SK-N-SH (cell line): ENCODE results near the gene ENTPD8. TPM values are rescaled to one million over a fixed set of nuclear protein-coding genes. Genes with fewer than 3 reads are reported as not detected.
A peak's percentile ranks its signal among the peaks of the same experiment; 100 is the strongest.

Source experiments
- CTCF ChIA-PET: fragments of 300-600, 350-600 bp; formaldehyde crosslinking; extraction: SDS; loops from one replicate; lab custom pipeline; 2021; lab: Yijun Ruan, JAX
- POLR2A ChIA-PET: fragments of 350-600 bp; sonication (Branson Sonifier 250); formaldehyde crosslinking; extraction: SDS; loops from one replicate; lab custom pipeline; 2020; ENCODE audit warnings: antibody characterized with exemption, inconsistent platforms; lab: Yijun Ruan, JAX
- DNase-seq: peaks from one replicate; pipeline ENCODE4 v3.0.0; 2012
- H2AFZ ChIP-seq: fragments of 200-600 bp; sonication (generic); 2 replicates; pipeline ENCODE4 v1.8.1; 2016; ENCODE audit warnings: antibody characterized with exemption, mild to moderate bottlenecking, low read depth
- H3F3A ChIP-seq: fragments of 200-600 bp; sonication (generic); replicated peaks from 2 replicates; pipeline ENCODE3; 2016; ENCODE audit warnings: antibody characterized with exemption, mild to moderate bottlenecking; ENCODE audit not compliant: insufficient read depth
- H3K27ac ChIP-seq, 2 experiments: fragments of 200-500 bp in 1 of 2; fragments of 200-600 bp in 1 of 2; sonication (Bioruptor generic) in 1 of 2; sonication (generic), shearing (Covaris generic) in 1 of 2; 2 replicates each; pipeline versions ENCODE4 v1.5.1 to v1.6.1; 2014 to 2016; ENCODE audit warnings: low read depth in 2 of 2, inconsistent platforms in 1 of 2, low read length in 1 of 2, mild to moderate bottlenecking in 1 of 2, mixed read lengths in 1 of 2
- H3K27me3 ChIP-seq: fragments of 200-600 bp; sonication (generic), shearing (Covaris generic); 2 replicates; pipeline ENCODE4 v1.6.1; 2016; ENCODE audit warnings: mixed run types; ENCODE audit not compliant: insufficient read depth
- H3K36me3 ChIP-seq, 2 experiments: fragments of 200-500 bp in 1 of 2; fragments of 200-600 bp in 1 of 2; sonication (Bioruptor generic) in 1 of 2; sonication (generic) in 1 of 2; replicated peaks in 1 of 2; 2 replicates each; pipeline versions ENCODE3 to v1.5.1; 2014 to 2016; ENCODE audit warnings: low read length in 1 of 2, mild to moderate bottlenecking in 1 of 2; ENCODE audit not compliant: insufficient read depth in 2 of 2, control insufficient read depth in 1 of 2
- H3K4me1 ChIP-seq, 2 experiments: fragments of 200-500 bp in 1 of 2; fragments of 200-600 bp in 1 of 2; sonication (Bioruptor generic) in 1 of 2; sonication (generic), shearing (Covaris generic) in 1 of 2; 2 replicates each; pipeline versions ENCODE4 v1.5.1 to v1.6.1; 2014 to 2016; ENCODE audit warnings: low read depth in 1 of 2, low read length in 1 of 2, mixed run types in 1 of 2; ENCODE audit not compliant: insufficient read depth in 2 of 2, control insufficient read depth in 1 of 2
- H3K4me2 ChIP-seq: fragments of 200-600 bp; sonication (generic), shearing (Covaris generic); 2 replicates; pipeline ENCODE4 v1.6.1; 2017; ENCODE audit warnings: mixed run types
- H3K4me3 ChIP-seq, 2 experiments: fragments of 200-500 bp in 1 of 2; fragments of 200-600 bp in 1 of 2; sonication (Bioruptor generic) in 1 of 2; sonication (generic), shearing (Covaris generic) in 1 of 2; 2 replicates each; pipeline versions ENCODE4 v1.5.1 to v1.8.1; 2014 to 2016; ENCODE audit warnings: low read depth in 2 of 2, inconsistent platforms in 1 of 2, low read length in 1 of 2, mild to moderate bottlenecking in 1 of 2, mixed read lengths in 1 of 2, moderate library complexity in 1 of 2
- H3K79me2 ChIP-seq: fragments of 200-600 bp; sonication (generic); 2 replicates; pipeline ENCODE4 v1.8.1; 2017; ENCODE audit warnings: mild to moderate bottlenecking; ENCODE audit not compliant: insufficient read depth
- H3K9ac ChIP-seq: fragments of 200-600 bp; sonication (generic); 2 replicates; pipeline ENCODE4 v1.6.1; 2017; ENCODE audit warnings: mixed run types
- H3K9me2 ChIP-seq: fragments of 200-600 bp; sonication (generic); 2 replicates; pipeline ENCODE4 v1.6.1; 2017; ENCODE audit warnings: mixed run types
- H3K9me3 ChIP-seq: fragments of 200-600 bp; sonication (generic); 2 replicates; pipeline ENCODE4 v1.6.1; 2017; ENCODE audit warnings: mixed run types, mild to moderate bottlenecking, moderate library complexity
- H4K20me1 ChIP-seq: fragments of 200-600 bp; sonication (generic); 2 replicates; pipeline ENCODE4 v1.6.1; 2017; ENCODE audit warnings: mild to moderate bottlenecking, mixed run types; ENCODE audit not compliant: insufficient read depth
- IRF3 ChIP-seq: fragments of 150-350 bp; IDR thresholded peaks from 2 replicates; pipeline ENCODE4 v1.6.1; 2016; ENCODE audit warnings: mild to moderate bottlenecking, low read depth, low read length
- MAX ChIP-seq: IDR thresholded peaks from 2 replicates; pipeline ENCODE4 v1.4.0; 2012; ENCODE audit warnings: low read depth
- MEF2A ChIP-seq: IDR thresholded peaks from 2 replicates; pipeline ENCODE4 v1.4.0; 2012; ENCODE audit warnings: low read depth, borderline replicate concordance
- NRF1 ChIP-seq: IDR thresholded peaks from 2 replicates; pipeline ENCODE4 v1.6.1; 2012; ENCODE audit warnings: low read depth, mild to moderate bottlenecking, low read length
- POLR2AphosphoS5 ChIP-seq: IDR thresholded peaks from 2 replicates; pipeline ENCODE4 v1.6.1; 2012; ENCODE audit warnings: low read depth, low read length
- RAD21 ChIP-seq: IDR thresholded peaks from 2 replicates; pipeline ENCODE4 v1.6.1; 2012; ENCODE audit warnings: mild to moderate bottlenecking, low read length
- RXRA ChIP-seq: IDR thresholded peaks from 2 replicates; pipeline ENCODE4 v1.4.0; 2012; ENCODE audit warnings: low read depth, mild to moderate bottlenecking, borderline replicate concordance
- TCF12 ChIP-seq: IDR thresholded peaks from 2 replicates; pipeline ENCODE4 v1.4.0; 2012
- TEAD4 ChIP-seq: IDR thresholded peaks from 2 replicates; pipeline ENCODE4 v1.4.0; 2012; ENCODE audit warnings: mild to moderate bottlenecking, borderline replicate concordance; ENCODE audit not compliant: insufficient read depth
- USF2 ChIP-seq: fragments of 150-350 bp; IDR thresholded peaks from 2 replicates; pipeline ENCODE4 v1.6.1; 2017; ENCODE audit warnings: antibody characterized with exemption, low read length, low read depth, borderline replicate concordance
- YY1 ChIP-seq: IDR thresholded peaks from 2 replicates; pipeline ENCODE4 v1.4.0; 2012; ENCODE audit warnings: low read depth, mild to moderate bottlenecking
- WGBS: methylation state at CpG from one replicate; pipeline ENCODE4 v1.1.6; 2017; ENCODE audit warnings: low lambda C conversion rate; 5-methylcytosine and 5-hydroxymethylcytosine counted together
- polyA plus RNA-seq, 3 experiments: library from polyadenylated mRNA; depleted of rRNA; stranded (reverse); fragments of >200 nt; gene quantifications; 2 replicates each; pipeline ENCODE4 v1.2.3, GENCODE V29; 2012

ENTPD8 gene
- polyA plus RNA-seq, 1 of the 3 experiments (the other 2 are of a cell fraction): 0.30 TPM

GRCh38 chr9:137435381-137435891 lies 5.7 kb downstream of the ENTPD8 start:
- Histone ChIP-seq H3K4me2 (peak overlapping the region; percentile 41; the same call in 1 of the 2 replicates), H3K4me1 (peaks cover 2 to 4% of the 10 kb centered on the region in 2 experiments; a peak in 2 of 4 replicates), H3K4me3 (no peak overlapping the region), H3K79me2 (no peaks in the 10 kb centered on the region), H3K9me2 (no peaks in the 10 kb centered on the region), H3K36me3 (no peaks in the 10 kb centered on the region), H3K9me3 (no peaks in the 10 kb centered on the region), H4K20me1 (no peaks in the 10 kb centered on the region), H3K27ac (peak overlapping the region in 1 of 2 experiments; percentile 24; a peak in 1 of 4 replicates), H2AFZ (peak overlapping the region; percentile 41; the same call in 1 of the 2 replicates), H3K27me3 (no peaks in the 10 kb centered on the region), H3K9ac (no peak overlapping the region; the same call in 1 of the 2 replicates), H3F3A (no peaks in the 10 kb centered on the region)
- TF ChIP-seq IRF3 (no peak), RXRA (no peak), YY1 (no peak), TCF12 (no peak), TEAD4 (no peak)
- POLR2A ChIA-PET: no interaction called here
- no peak for DNase-seq
- CTCF ChIA-PET: interaction anchor here (1.3 to 5.6 kb wide), 3 partner anchors 8 to 12 kb away, joined by 5 to 27 read pairs (median 5); partner anchors contain the start of genes EXD3 and NOXA1
- WGBS: 93% methylated on average over 15 of the region's 20 CpGs

GRCh38 chr9:137434498-137435380 lies 6.4 kb downstream of the ENTPD8 start:
- TF ChIP-seq NRF1 (no peak), MEF2A (no peak)
- Histone ChIP-seq H4K20me1 (no peaks in the 10 kb centered on the region), H3K9ac (no peak overlapping the region), H2AFZ (no peak overlapping the region), H3K9me3 (no peaks in the 10 kb centered on the region), H3K9me2 (no peaks in the 10 kb centered on the region), H3K79me2 (no peaks in the 10 kb centered on the region), H3K27me3 (no peaks in the 10 kb centered on the region), H3K4me1 (peaks cover 4 to 8% of the 10 kb centered on the region in 2 experiments; a peak in 2 of 4 replicates), H3F3A (no peaks in the 10 kb centered on the region), H3K4me3 (no peak overlapping the region), H3K27ac (no peak overlapping the region), H3K4me2 (no peak overlapping the region), H3K36me3 (no peaks in the 10 kb centered on the region)
- 90% methylated on average over 21 of the region's 43 CpGs for WGBS
- DNase-seq: no peak
- POLR2A ChIA-PET: no interaction called here
- CTCF ChIA-PET: interaction anchor here (1.3 to 7.0 kb wide), 4 partner anchors 9 to 11 kb away, joined by 5 to 27 read pairs (median 15); partner anchors contain the start of genes EXD3 and NOXA1

GRCh38 chr9:137433916-137434431 lies 7.2 kb downstream of the ENTPD8 start:
- Histone ChIP-seq H3K9ac (no peak overlapping the region), H3K27ac (no peak overlapping the region), H3K27me3 (no peaks in the 10 kb centered on the region), H3K36me3 (no peaks in the 10 kb centered on the region), H3K9me2 (no peaks in the 10 kb centered on the region), H3K9me3 (no peaks in the 10 kb centered on the region), H3K4me1 (peaks cover 4 to 8% of the 10 kb centered on the region in 2 experiments; a peak in 2 of 4 replicates), H2AFZ (no peak overlapping the region), H3F3A (no peaks in the 10 kb centered on the region), H4K20me1 (no peaks in the 10 kb centered on the region), H3K4me2 (no peak overlapping the region), H3K4me3 (no peak overlapping the region)
- POLR2A ChIA-PET: no interaction called here
- 60% methylated on average over 1 of the region's 26 CpGs for WGBS
- CTCF ChIA-PET: interaction anchor here (1.1 to 7.0 kb wide), 4 partner anchors 8 to 12 kb away, joined by 3 to 27 read pairs (median 15); partner anchors contain the start of genes EXD3 and NOXA1
- DNase-seq: no peak
- TF ChIP-seq USF2 (no peak), RAD21 (no peak), MAX (no peak), YY1 (no peak), TEAD4 (no peak), POLR2AphosphoS5 (no peak)
- TF ChIP-seq, all 33 proteins: peak for 0
- no peaks in the 10 kb centered on the region for H3K79me2 ChIP-seq
